Osteocyte (in vitro differentiated cells): Measurements from ENCODE around the gene HES6. TPM values are rescaled to one million over a fixed set of nuclear protein-coding genes. Genes with fewer than 3 reads are reported as not detected.

Source experiments
- DNase-seq: peaks from one replicate; pipeline ENCODE4 v3.0.0; 2021; ENCODE audit warnings: mixed read lengths; ENCODE audit not compliant: unreplicated experiment; ENCODE audit errors: extremely low spot score
- H3K27ac Mint-ChIP-seq: one replicate; pipeline ENCODE4 v1.8.0; 2021; ENCODE audit warnings: mild to moderate bottlenecking, mixed read lengths; ENCODE audit not compliant: unreplicated experiment
- H3K27me3 Mint-ChIP-seq: one replicate; pipeline ENCODE4 v1.8.0; 2021; ENCODE audit warnings: mixed read lengths; ENCODE audit not compliant: unreplicated experiment
- H3K36me3 Mint-ChIP-seq: one replicate; pipeline ENCODE4 v1.8.0; 2021; ENCODE audit warnings: mixed read lengths; ENCODE audit not compliant: unreplicated experiment
- H3K4me1 Mint-ChIP-seq: one replicate; pipeline ENCODE4 v1.8.0; 2021; ENCODE audit warnings: mixed read lengths; ENCODE audit not compliant: unreplicated experiment
- H3K4me3 Mint-ChIP-seq: one replicate; pipeline ENCODE4 v1.8.0; 2021; ENCODE audit warnings: mild to moderate bottlenecking, moderate library complexity, mixed read lengths; ENCODE audit not compliant: unreplicated experiment
- H3K9me3 Mint-ChIP-seq: one replicate; pipeline ENCODE4 v1.8.0; 2021; ENCODE audit warnings: mixed read lengths; ENCODE audit not compliant: unreplicated experiment
- CTCF ChIP-seq: fragments of 200-600 bp; sonication (generic); IDR thresholded peaks from 2 replicates; pipeline ENCODE4 v1.5.0; 2021; ENCODE audit warnings: antibody characterized with exemption, mild to moderate bottlenecking, moderate library complexity
- total RNA-seq: library from RNA; stranded (reverse); gene quantifications from 2 replicates; pipeline ENCODE4 v1.2.1, GENCODE V29; 2021

Gene HES6
- total RNA-seq, 1 donor from 2014 or later, result 6.2 TPM

GRCh38 chr2:238225121-238225520, 14.7 kb downstream of the HES6 start:
- H3K36me3 Mint-ChIP-seq, result peaks cover 9% of the 10 kb centered on the region
- no peaks in the 10 kb centered on the region for H3K27me3 Mint-ChIP-seq
- no peak for TF ChIP-seq CTCF
- H3K4me1 Mint-ChIP-seq, result no peaks in the 10 kb centered on the region
- H3K4me3 Mint-ChIP-seq, result no peak overlapping the region
- no peaks in the 10 kb centered on the region for H3K9me3 Mint-ChIP-seq
- no peak for DNase-seq
- H3K27ac Mint-ChIP-seq, result no peak overlapping the region

DNA sequence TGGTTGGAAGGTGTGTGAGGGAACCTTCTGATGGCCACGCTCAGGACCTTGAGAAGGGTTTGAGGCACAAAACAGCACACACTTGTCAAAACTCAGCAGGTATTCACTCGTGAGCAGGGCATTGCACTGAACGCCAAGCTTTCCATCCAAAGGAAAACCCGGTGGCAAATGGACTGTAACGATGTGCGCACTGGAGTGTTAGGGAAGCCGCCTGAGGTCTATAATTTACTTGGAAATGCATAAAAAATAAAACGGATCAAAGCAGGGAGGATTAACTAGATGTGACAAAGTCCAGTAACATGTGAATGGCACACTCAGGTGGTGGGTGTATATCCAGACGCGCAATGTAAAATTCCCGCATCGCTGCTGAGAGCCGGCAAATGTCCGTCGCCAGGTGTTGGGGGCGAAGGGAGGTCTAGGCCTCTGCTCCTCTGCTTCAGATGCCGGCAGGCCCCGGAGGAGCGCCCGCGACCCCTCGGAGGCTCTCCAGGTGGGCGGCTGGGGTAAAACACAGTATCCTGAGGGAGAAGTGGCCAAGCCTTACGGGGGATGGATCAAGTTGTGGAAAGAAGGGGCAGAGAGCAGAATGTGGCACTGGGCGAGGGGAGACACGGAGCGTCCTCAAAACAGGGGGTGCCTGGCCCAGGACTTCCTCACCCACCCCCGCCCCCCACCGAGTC, 15.3 kb downstream of the HES6 start:
- no peak for DNase-seq
- H3K27me3 Mint-ChIP-seq, result no peaks in the 10 kb centered on the region
- TF ChIP-seq CTCF, result no peak
- H3K4me1 Mint-ChIP-seq, result no peaks in the 10 kb centered on the region
- H3K27ac Mint-ChIP-seq, result no peak overlapping the region
- H3K36me3 Mint-ChIP-seq, result peaks cover 9% of the 10 kb centered on the region
- H3K9me3 Mint-ChIP-seq, result no peaks in the 10 kb centered on the region
- H3K4me3 Mint-ChIP-seq, result no peak overlapping the region

DNA sequence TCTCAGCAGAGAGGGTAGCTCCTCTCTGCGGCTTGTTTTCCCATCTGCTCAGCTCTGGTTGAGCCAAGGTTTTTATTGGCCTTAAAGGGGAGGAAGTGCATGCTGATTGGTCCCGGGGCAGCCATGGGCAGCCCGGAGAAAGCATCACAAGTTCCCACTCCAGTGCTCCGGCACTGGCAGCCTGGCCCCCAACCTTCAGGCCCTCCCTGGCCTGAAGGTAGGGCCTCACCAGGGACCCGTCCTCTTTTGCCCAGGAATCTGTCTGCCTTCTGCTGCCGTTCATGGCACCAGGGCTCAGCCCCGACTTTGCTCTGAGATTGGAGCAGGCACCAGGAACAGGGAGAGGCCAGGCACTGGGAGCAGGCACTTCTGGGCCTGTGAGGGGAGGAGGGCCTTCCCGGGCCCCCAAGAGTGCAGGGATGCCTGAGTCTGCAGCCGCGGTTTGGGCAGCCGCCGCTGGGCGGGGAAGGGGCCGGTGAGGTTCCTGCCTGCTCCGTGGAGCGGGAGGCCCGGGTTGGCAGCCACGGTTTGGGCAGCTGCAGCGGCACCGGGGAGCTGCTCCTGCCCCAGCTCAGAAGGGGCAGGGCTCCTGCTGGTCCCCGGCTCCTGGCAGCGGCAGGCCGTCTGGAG, 18.8 kb downstream of the HES6 start:
- no peak for DNase-seq
- H3K27ac Mint-ChIP-seq, result no peak overlapping the region
- H3K36me3 Mint-ChIP-seq, result peaks cover 5% of the 10 kb centered on the region
- no peak overlapping the region for H3K4me3 Mint-ChIP-seq
- H3K4me1 Mint-ChIP-seq, result no peaks in the 10 kb centered on the region
- no peaks in the 10 kb centered on the region for H3K9me3 Mint-ChIP-seq
- TF ChIP-seq CTCF, result no peak
- no peaks in the 10 kb centered on the region for H3K27me3 Mint-ChIP-seq

GRCh38 chr2:238220274-238220891, 19.5 kb downstream of the HES6 start:
- no peak overlapping the region for H3K4me3 Mint-ChIP-seq
- no peak for DNase-seq
- peaks cover under 1% of the 10 kb centered on the region for H3K27me3 Mint-ChIP-seq
- no peak for TF ChIP-seq CTCF
- H3K27ac Mint-ChIP-seq, result no peak overlapping the region
- no peaks in the 10 kb centered on the region for H3K4me1 Mint-ChIP-seq
- peaks cover 1% of the 10 kb centered on the region for H3K36me3 Mint-ChIP-seq
- H3K9me3 Mint-ChIP-seq, result no peaks in the 10 kb centered on the region

DNA sequence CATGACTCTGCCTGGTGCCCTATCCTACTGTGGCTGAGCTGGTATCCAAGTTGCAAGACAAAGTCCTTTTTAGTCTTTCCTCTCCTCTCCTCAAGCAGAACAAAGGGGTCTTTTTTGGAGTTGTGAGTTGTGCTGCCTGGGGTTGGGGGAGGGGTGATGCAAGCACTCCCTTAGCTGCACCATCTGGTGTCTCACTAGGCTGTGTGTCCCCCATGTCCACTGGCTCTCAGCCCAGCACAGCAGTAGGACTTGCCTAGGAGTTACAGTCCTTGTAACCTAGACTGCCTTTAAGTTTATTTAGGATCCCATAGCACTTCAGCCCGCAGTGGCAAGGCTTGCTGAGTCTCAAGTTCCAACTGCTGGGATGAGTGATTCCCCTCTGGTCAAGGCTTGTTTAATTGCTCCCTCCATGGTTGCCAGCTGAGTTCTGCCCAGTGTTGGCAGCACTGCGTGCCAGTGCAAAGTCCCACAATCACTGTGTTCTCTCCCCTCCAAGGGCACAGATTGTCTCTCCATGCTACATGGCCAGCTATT, 23.1 kb downstream of the HES6 start:
- DNase-seq, result no peak
- H3K9me3 Mint-ChIP-seq, result no peaks in the 10 kb centered on the region
- H3K36me3 Mint-ChIP-seq, result no peaks in the 10 kb centered on the region
- H3K27ac Mint-ChIP-seq, result no peak overlapping the region
- TF ChIP-seq CTCF, result no peak
- H3K27me3 Mint-ChIP-seq, result peaks cover 33% of the 10 kb centered on the region
- no peak overlapping the region for H3K4me3 Mint-ChIP-seq
- H3K4me1 Mint-ChIP-seq, result no peaks in the 10 kb centered on the region
